Activated B cell treated with CpG ODN at 0.5 μM for 24 hours (primary cell): Measurements from ENCODE around the gene PTPN3. TPM values are rescaled to one million over a fixed set of nuclear protein-coding genes. Genes with fewer than 3 reads are reported as not detected.

Experiments used
- ATAC-seq: fragments of 200-7000 bp; cut with Tn5 transposase; one replicate; pipeline ENCODE4 v1.10.0; 2021; ENCODE audit warnings: low read depth, mild to moderate bottlenecking, moderate library complexity
- CTCF ChIA-PET: fragments of 350-600 bp; sonication (Branson Sonifier 250); formaldehyde crosslinking; loops from one replicate; lab custom pipeline; 2021; ENCODE audit warnings: antibody characterized with exemption; lab: Charles Lee
- POLR2A ChIA-PET: fragments of 350-600 bp; sonication (Branson Sonifier 250); formaldehyde crosslinking; loops from one replicate; lab custom pipeline; 2021; ENCODE audit warnings: antibody characterized with exemption; lab: Charles Lee
- DNase-seq: peaks from one replicate; pipeline ENCODE4 v3.0.0; 2022
- H3K27ac Mint-ChIP-seq: one replicate; pipeline ENCODE4 v1.8.0; 2020; ENCODE audit warnings: mixed read lengths
- H3K27me3 Mint-ChIP-seq: one replicate; pipeline ENCODE4 v1.8.0; 2021; ENCODE audit warnings: mixed read lengths
- H3K36me3 Mint-ChIP-seq: one replicate; pipeline ENCODE4 v1.8.0; 2021; ENCODE audit warnings: low read depth, mixed read lengths
- H3K4me1 Mint-ChIP-seq: one replicate; pipeline ENCODE4 v1.8.0; 2021; ENCODE audit warnings: mixed read lengths
- H3K4me3 Mint-ChIP-seq: one replicate; pipeline ENCODE4 v1.8.0; 2020; ENCODE audit warnings: mild to moderate bottlenecking, mixed read lengths
- H3K9me3 Mint-ChIP-seq: one replicate; pipeline ENCODE4 v1.8.0; 2020; ENCODE audit warnings: mixed read lengths
- CTCF ChIP-seq: fragments of 200-600 bp; IDR thresholded peaks from one replicate; pipeline ENCODE4 v1.8.0; 2022; ENCODE audit warnings: antibody characterized with exemption, mild to moderate bottlenecking
- intact Hi-C: fragments of 100-400 bp; cut with micrococcal nuclease; formaldehyde crosslinking; loops from one replicate; pipeline ENCODE4 v1.15.1; 2024
- total RNA-seq: library from RNA; stranded (reverse); gene quantifications from 2 replicates; pipeline ENCODE4 v1.2.3, GENCODE V29; 2022

PTPN3 gene
- total RNA-seq, 1 donor from 2014 or later = 0.09 TPM

GRCh38 chr9:109447329-109448076 lies 50.6 kb downstream of the PTPN3 start:
- POLR2A ChIA-PET = interaction anchor here (1.0 kb wide), 1 partner anchor 23 kb away, joined by 10 read pairs; no protein-coding TSS in a partner anchor
- no peak for TF ChIP-seq CTCF
- Mint-ChIP-seq H3K9me3 (no peaks in the 10 kb centered on the region), H3K27ac (no peak overlapping the region), H3K4me3 (no peak overlapping the region), H3K27me3 (peaks cover 43% of the 10 kb centered on the region), H3K36me3 (no peaks in the 10 kb centered on the region), H3K4me1 (no peaks in the 10 kb centered on the region)
- DNase-seq (no peak), ATAC-seq (no peak)
- intact Hi-C loops = no loop called here
- CTCF ChIA-PET = no interaction called here

DNA sequence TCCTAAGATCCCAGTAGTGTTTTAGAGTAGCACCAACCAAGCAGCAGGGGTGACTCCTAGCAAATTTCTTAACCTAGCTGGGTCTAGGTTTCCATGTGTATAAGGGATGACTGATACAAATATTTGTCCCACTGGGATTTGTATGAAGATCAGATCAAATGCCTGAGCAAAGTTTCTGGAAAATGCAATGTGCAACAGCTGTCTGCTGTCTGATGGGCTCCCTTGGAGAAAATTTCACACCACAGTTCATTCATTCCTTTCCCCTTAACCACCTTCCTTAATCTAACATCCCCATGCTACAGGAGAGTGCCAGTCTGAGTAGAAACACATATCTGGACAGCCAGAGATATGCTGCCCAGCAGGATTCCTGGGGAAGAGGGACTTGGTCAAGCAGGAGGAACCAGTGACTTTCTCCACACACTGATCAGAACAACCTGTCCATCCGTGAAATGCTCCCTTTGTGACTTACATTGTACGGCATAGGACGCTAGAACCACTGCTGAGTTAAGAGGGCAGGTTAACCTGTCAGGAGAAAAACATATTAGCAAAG lies 53.3 kb downstream of the PTPN3 start:
- no peak for DNase-seq
- H3K9me3 Mint-ChIP-seq = no peaks in the 10 kb centered on the region
- H3K27me3 Mint-ChIP-seq = peaks cover 38% of the 10 kb centered on the region
- TF ChIP-seq CTCF = no peak
- no peak overlapping the region for H3K4me3 Mint-ChIP-seq
- H3K36me3 Mint-ChIP-seq = no peaks in the 10 kb centered on the region
- POLR2A ChIA-PET = no interaction called here
- no peak overlapping the region for H3K27ac Mint-ChIP-seq
- CTCF ChIA-PET = no interaction called here
- intact Hi-C loops = no loop called here
- ATAC-seq = no peak
- H3K4me1 Mint-ChIP-seq = peaks cover 16% of the 10 kb centered on the region

DNA sequence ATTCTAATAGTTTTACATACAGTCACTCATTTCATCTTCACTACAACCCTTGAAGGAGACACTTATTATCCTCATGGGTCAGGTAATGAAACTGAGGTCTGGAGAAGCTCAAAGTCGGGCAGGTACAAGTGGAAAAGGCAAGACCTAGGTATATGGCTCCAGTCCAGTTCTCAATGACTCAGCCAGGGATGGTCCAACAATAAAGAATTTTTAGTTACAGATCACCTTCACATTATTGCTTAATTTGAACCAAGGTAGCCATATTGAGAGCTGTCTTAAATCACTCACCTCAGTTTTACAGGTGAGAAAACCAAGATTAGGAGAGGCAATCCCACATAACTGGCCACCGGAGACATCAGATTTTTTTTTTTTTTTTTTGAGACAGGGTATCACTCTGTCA lies 55.4 kb downstream of the PTPN3 start:
- intact Hi-C loops = no loop called here
- H3K27ac Mint-ChIP-seq = no peak overlapping the region
- peaks cover 23% of the 10 kb centered on the region for H3K4me1 Mint-ChIP-seq
- H3K36me3 Mint-ChIP-seq = no peaks in the 10 kb centered on the region
- POLR2A ChIA-PET = interaction anchor here (0.5 kb wide), 1 partner anchor 31 kb away, joined by 3 read pairs; no protein-coding TSS in a partner anchor
- no peaks in the 10 kb centered on the region for H3K9me3 Mint-ChIP-seq
- DNase-seq (no peak), ATAC-seq (no peak)
- no peak overlapping the region for H3K4me3 Mint-ChIP-seq
- no peak for TF ChIP-seq CTCF
- H3K27me3 Mint-ChIP-seq = peaks cover 35% of the 10 kb centered on the region
- CTCF ChIA-PET = interaction anchor here (1.1 kb wide), 1 partner anchor 27 kb away, joined by 3 read pairs; no protein-coding TSS in a partner anchor

DNA sequence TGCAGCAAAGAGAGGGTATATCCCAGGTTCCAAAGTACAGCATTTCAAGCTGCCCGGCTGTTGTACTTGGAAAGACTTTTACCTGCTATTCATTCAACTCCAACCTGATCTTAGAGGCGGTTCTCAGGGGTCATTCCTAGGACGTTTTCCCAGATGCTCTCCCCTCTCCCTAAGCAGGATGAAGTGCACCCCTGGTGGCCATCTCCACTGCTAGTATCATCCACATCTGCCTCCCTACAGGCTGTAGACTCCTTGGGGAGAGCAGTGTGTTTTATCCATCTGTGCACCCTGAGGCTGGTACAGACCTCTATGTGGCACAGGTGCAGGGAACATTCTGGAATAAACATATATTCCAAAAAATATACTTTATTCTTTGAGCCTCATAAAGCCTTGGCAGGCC lies 56.8 kb downstream of the PTPN3 start:
- intact Hi-C loops = loop anchor here (2.0 kb wide), 1 partner anchor 40 kb away; no protein-coding TSS in a partner anchor
- Mint-ChIP-seq H3K27me3 (peaks cover 26% of the 10 kb centered on the region), H3K9me3 (no peaks in the 10 kb centered on the region), H3K36me3 (no peaks in the 10 kb centered on the region), H3K27ac (no peak overlapping the region), H3K4me3 (no peak overlapping the region), H3K4me1 (peaks cover 23% of the 10 kb centered on the region)
- no peak for TF ChIP-seq CTCF
- no peak for ATAC-seq
- DNase-seq = no peak
- ChIA-PET POLR2A (interaction anchor here (1.4 kb wide), 1 partner anchor 29 kb away, joined by 4 read pairs; no protein-coding TSS in a partner anchor), CTCF (interaction anchor here (1.2 to 1.8 kb wide), 3 partner anchors 16 to 31 kb away, joined by 3 to 6 read pairs (median 5); no protein-coding TSS in a partner anchor)

DNA sequence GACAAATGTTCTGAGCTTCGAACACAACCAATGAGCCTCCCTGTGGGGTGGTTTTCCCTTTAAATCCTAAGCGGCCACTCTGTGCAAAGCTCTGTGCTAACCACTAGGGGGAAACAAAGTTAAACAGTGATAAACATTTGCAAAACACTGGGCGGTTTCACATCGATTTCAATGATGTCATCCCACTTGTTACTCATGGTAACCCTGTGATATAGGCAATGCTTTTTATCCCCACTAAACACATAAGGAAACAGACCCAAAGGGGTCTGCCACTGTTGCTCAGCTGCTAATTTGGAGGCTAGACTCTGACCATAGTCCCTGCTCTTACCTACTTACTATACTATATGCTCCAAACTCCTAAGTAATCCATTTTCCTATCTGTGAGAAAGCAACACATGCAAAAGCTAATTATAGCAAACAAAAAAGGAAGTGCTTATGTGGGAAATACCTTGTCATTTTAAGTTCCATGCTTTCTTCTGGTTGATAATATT lies 57.3 kb downstream of the PTPN3 start:
- H3K27ac Mint-ChIP-seq = no peak overlapping the region
- ChIA-PET POLR2A (interaction anchor here (1.0 to 1.4 kb wide), 2 partner anchors 26 to 29 kb away, joined by 3 to 4 read pairs; no protein-coding TSS in a partner anchor), CTCF (interaction anchor here (0.7 to 1.8 kb wide), 6 partner anchors 15 to 778 kb away, joined by 3 to 6 read pairs (median 3); no protein-coding TSS in a partner anchor)
- DNase-seq = no peak
- no peak overlapping the region for H3K4me3 Mint-ChIP-seq
- intact Hi-C loops = loop anchor here (1.0 to 2.0 kb wide), 4 partner anchors 25 to 120 kb away; partner anchors contain the start of gene EPB41L4B
- ATAC-seq = peak; percentile 78
- peaks cover 23% of the 10 kb centered on the region for H3K4me1 Mint-ChIP-seq
- peaks cover 24% of the 10 kb centered on the region for H3K27me3 Mint-ChIP-seq
- no peaks in the 10 kb centered on the region for H3K9me3 Mint-ChIP-seq
- H3K36me3 Mint-ChIP-seq = no peaks in the 10 kb centered on the region
- TF ChIP-seq CTCF = no peak
